ENCODE data around the gene MAEA.

- TF ChIP-seq MTA1 (IDR thresholded peaks at IDR 0.05; ENCODE audit: borderline replicate concordance) (no peak), CTCF (IDR thresholded peaks at IDR 0.05 in 2 of 3, conservative IDR thresholded peaks at IDR 0.05 in 1 of 3; ENCODE audit: insufficient read depth in 2 of 3, low read depth in 1 of 3, low read length in 3 of 3) (peak; percentile 23 to 46 (median 34); a peak in 5 of 6 replicates), TSHZ1 (CRISPR knock-in tag; IDR thresholded peaks at IDR 0.05) (no peak), SP2 (IDR thresholded peaks at IDR 0.05; ENCODE audit: extremely low read depth, low read depth, low read length, poor library complexity, severe bottlenecking) (no peak), EP300 (IDR thresholded peaks at IDR 0.05; ENCODE audit: low read length) (no peak), KDM1A (IDR thresholded peaks at IDR 0.05) (no peak)
Observed at GRCh38 chr4:1365271-1366178, 75.8 kb downstream of the MAEA start.
